Left hindlimb (tissue), 1 donor: ENCODE measurements around the gene INSYN1.
"Not testable (repeated sequence)": the region's sequence is repeated elsewhere in the genome, so short reads cannot be mapped to it uniquely, and the experiment has no call there.

Source experiments
- DNase-seq: peaks from one replicate; pipeline ENCODE4 v3.0.0-alpha.2; 2018

Gene INSYN1

DNA sequence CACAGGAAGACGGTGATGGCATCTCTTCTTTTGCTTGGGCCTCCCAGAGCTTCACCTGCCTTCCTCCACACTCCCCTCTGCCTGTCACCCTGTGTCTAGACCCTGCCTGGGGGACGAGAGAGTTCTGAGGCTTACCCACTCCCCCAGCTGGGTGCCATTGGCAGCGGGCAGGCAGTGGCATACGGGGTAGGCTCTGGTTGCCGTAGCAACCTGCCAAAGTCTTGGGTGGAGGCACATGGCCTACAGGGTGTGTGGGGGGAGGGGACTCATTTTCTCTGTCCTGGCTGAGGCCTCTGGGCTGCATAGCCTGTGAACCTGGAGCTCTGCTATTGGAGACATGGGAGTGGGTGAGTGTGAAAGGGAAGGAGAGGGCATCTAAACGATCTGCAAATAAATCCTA, 4.4 kb downstream of the INSYN1 start:
- DNase-seq = no peak

DNA sequence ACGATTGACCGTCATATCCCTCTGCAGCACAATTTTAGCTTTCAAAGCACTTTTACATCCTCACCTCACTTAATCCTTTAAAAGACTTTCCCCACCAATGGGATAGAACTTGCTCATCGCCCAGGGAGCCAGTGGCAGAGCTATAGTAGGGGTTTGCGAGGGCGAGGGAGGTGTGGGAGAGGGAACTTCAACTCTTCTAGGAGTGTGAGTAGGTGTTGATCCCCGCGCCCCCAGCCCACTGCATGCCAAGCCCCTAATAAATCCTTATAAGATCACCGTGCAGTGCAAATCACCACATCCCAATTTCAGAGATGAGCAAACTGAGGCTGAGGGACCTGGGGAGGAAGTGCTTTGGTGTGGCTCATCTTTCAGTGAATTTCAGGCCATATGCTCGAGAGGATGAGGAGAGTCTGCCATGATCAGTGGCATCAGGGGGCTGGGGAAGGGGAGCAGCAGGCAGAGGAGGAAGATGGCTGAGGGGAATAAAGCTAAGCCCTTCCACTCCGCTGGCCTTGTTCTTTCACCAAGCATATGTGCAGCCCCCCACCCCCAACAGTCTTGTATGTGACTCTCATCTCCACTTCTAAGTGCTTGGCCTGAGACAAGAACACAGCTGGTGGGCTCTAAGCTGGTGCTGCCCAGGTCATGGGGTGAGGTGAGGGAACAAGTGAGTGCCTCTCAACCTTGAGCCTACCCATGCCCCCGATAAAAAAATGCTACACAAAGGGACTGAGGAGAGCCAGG, 5.1 kb downstream of the INSYN1 start:
- no peak for DNase-seq

- no peak for DNase-seq
Observed at GRCh38 chr15:73746883-73747282, 6.3 kb downstream of the INSYN1 start.

GRCh38 chr15:73746261-73746660, 6.9 kb downstream of the INSYN1 start:
- DNase-seq = no peak

DNA sequence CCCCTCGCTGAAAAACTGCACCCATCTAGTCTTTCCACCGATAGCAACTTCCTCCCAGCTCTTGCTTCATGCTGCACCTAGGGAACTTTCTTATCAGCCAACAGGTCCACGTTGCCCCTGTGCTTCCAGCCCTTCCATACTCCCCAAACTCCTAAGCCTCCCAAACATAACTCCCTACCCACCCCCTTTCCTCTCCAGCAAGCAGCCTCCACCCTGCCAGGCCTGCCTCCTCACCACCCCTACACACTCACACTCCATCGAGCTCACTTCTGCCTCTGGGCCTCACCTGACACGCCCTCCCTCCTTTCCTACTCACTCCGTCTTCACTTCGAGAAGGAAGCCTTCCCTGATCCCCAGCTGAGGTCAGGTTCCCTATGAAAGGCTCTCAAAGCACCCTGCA, 8.1 kb downstream of the INSYN1 start:
- no peak for DNase-seq

- DNase-seq = no peak
Observed at GRCh38 chr15:73744293-73744692, 8.9 kb downstream of the INSYN1 start.

DNA sequence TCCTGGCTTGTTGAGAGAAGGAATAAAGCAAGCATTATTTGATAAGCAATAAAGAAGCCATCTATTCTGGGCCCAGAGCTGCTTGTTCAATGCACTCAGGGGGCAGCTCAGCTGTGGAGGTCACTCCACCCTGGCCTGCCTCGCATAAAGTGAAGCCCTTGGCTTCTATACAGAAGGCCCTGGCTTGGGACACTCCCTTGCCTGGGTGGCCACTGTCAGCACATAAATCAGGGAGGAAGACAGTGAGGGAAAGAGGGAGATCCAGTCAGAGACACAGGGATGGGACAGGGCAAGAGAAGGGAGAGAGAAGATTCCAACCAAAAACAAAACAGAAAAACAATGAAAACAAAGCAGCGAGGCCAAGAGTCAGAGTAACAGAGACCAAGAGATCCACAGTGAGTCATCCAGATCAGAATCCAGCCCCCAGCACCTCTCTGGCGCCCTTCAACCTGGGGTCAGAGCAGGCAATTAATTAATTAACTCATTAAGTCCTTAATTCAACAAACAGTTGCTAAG, 11.8 kb downstream of the INSYN1 start:
- no peak for DNase-seq

GRCh38 chr15:73740152-73741048, 12.8 kb downstream of the INSYN1 start:
- no peak for DNase-seq

DNA sequence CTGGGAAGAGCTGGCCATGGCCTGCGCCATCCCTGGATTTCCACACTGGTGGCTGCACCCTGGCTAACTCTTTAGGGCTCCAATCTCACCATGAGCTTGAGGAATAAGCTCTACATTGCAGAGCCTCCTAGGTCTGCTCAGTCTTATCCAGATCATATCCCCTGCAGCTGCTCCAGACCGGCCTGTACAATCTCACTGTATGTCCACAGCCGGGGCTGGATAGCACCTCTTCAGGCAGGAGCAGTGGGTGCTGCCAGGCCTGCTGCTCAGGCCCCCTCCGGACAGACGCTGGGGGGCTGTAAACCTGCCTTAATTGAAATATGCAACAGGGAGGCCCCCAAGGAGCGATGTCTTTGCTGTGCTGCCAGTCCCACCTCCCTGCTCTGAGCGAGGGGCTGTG, 15.6 kb downstream of the INSYN1 start:
- DNase-seq = no peak

DNA sequence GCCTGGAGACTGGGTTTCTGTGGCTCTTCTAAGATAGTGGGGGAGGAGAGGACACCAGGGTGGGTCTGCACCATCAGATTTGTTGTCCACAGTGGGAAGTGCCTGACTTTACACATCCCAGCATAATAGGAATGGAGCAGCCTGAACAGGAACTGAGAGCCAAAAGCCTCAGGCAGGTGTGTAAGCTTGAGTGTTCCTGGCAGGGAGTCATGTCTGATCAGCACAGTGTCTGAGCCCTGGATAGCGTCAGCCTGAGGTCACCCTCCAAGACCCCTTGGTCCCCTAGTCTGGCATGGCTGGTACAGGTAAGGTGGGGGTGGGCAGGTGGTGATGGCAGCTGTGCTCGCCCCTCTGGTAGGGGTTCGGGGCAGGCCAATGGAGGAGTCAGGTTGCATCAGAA, 20.2 kb downstream of the INSYN1 start:
- no peak for DNase-seq

GRCh38 chr15:73732051-73732450, 21.1 kb downstream of the INSYN1 start:
- DNase-seq = not testable (repeated sequence)

DNA sequence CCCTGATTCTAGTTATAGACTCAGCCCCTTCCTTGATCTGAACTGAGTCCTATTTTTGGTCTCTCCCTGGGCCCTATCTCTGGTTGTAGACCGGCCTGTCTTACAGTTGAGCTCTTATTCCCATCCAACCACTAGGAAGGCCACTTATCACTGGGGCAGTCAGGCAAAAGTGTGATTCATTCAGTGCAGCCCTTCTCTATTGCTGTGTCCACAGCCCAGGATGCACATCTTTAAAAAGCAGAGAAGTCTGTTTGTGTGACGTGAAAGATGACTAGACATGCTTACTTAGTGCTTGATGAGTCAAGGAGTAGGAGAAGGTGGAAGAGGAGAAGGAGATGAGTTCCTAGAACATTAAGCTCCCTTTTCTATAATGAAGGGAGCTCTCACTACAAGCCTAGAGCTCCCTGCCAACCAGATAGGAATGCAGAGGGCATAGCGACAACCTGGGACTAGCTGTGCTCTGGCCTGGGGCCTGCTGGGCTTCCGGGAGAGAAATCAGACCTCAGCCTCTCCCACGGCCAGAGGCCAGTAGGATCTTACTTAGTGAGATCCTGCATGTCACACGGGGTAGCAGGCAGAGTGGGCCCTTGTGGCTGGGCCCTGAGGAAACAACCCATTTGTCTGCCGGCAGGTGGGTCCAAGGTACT, 25.7 kb downstream of the INSYN1 start:
- DNase-seq = no peak

- DNase-seq = no peak
Observed at GRCh38 chr15:73724212-73724611, 28.9 kb downstream of the INSYN1 start.

- no peak for DNase-seq
Observed at GRCh38 chr15:73723191-73723590, 30.0 kb downstream of the INSYN1 start.

- no peak for DNase-seq
Observed at GRCh38 chr15:73722425-73722824, 30.7 kb downstream of the INSYN1 start.

GRCh38 chr15:73718694-73719093, 34.5 kb downstream of the INSYN1 start:
- no peak for DNase-seq

DNA sequence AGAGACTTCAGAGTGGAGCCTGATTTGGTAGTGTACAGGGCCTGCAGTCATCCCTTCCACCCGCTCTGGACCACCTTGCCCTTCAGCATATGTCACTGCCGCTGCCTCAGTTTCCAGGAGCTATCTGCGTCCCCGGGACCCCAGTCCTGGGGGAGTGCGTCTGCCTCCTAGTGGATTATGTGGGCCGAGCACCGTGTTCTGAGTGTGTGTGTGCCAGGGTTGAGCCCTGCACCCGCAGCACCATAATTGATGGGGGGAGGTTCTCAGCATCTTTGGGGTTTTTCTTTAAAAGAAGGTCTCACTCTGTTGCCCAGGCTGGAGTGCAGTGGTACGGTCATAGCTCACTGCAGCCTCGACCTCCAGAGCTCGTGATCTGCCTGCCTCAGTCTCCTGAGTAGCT, 35.3 kb downstream of the INSYN1 start:
- no peak for DNase-seq

- DNase-seq = no peak
Observed at GRCh38 chr15:73717206-73717605, 35.9 kb downstream of the INSYN1 start.

DNA sequence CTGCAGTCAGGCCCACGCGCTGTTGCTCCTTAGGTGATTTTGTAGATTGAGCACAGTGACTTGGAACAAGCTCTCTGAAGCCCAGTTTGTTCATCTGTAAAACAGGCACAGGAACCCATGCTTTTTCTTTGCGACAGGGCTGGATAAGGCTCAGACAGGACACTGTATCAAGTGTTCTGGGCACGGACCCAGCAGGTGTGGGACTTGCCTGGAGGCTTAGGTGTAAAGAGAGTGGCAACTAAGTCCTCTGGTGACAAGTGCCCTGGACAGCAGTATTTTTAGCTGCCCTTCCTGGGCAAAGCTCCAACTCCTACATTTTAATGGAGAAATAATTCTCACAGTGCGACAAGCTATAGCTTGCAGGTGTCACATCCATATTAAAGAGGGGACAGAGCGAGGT, 36.7 kb downstream of the INSYN1 start:
- DNase-seq = no peak

DNA sequence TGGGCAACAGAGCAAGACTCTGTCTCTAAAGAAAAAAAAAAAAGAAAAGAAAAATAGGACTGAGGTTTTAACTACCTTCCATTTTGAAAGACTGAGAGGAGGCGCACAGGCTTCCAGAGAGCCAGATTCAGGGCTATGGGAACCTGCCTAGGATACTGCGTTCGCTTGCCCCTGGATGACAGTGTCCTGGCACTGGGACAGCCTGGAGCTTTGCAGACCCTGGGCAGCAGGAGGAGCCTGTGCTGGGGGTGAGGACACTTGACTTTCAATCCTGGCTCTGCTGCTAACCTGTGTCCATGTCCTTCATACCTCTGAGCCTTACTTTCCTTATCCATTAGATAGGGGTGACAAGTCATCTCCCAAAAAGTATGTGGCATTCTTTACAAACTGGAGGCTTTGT, 37.7 kb downstream of the INSYN1 start:
- DNase-seq = no peak

DNA sequence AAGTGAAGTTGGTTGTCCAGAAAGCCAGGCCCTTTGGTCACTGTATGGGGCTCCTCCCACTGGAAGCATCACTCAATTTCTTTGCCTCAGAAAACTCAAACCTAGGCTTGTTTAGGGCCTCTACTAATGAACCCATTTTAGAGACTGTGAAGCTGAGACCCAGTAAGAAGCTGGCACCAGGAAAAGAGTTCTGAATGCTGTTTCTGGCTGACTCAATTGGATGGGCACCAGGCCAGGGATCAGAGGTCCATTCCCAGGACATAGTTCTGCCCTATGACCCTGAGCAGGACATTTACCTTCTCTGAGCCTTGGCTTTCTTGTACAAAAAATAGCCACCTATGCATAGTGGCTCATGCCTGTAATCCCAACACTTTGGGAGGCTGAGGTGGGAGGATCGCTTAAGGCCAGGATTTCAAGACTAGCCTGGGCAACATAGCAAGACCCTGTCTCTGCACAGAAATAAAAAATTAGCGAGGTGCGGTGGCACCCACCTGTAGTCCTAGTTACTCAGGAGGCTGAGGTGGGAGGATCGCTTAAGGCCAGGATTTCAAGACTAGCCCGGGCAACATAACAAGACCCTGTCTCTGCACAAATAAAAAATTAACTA, 38.4 kb downstream of the INSYN1 start:
- DNase-seq = no peak

- DNase-seq = no peak
Observed at GRCh38 chr15:73712107-73712506, 41.0 kb downstream of the INSYN1 start.

DNA sequence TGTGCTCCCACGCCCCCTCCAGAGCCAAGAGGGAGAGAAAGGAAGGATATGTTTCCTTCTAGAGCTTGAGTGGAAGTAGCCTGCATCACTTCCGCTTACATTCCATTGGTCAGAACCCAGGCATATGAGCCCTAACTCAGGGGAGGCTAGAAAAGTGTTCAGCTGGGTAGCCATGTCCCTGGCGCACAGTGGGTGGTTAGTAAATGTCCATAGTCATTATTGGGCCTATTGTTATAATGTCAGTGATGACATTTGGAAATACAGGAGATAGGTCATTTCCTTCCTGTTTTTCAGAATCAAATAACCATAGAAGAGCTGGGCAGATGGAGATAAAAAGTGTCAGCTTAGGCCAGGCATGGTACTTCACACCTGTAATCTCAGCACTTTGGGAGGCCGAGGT, 41.6 kb downstream of the INSYN1 start:
- no peak for DNase-seq
